Transverse colon (tissue), 4 donors: Measurements from ENCODE around the gene ETS2. TPM values are rescaled to one million over a fixed set of nuclear protein-coding genes. Genes with fewer than 3 reads are reported as not detected.
A peak's percentile ranks its signal among the peaks of the same experiment; 100 is the strongest.

Experiments
- DNase-seq: peaks from one replicate; pipeline ENCODE4 v3.0.0-alpha.2; 2019
- H3K27ac ChIP-seq, 4 donors: fragments of 200-600 bp; sonication (generic); 2 replicates each; pipeline ENCODE4 v1.5.1; 2016 to 2018; ENCODE audit warnings: inconsistent platforms in 4 of 4
- H3K27me3 ChIP-seq: fragments of 200-600 bp; sonication (generic); 2 replicates; pipeline ENCODE4 v1.5.1; 2017; ENCODE audit warnings: inconsistent platforms
- H3K36me3 ChIP-seq, 4 donors: fragments of 200-600 bp; sonication (generic); 2 replicates each; pipeline ENCODE4 v1.5.1; 2017 to 2019; ENCODE audit warnings: inconsistent platforms in 4 of 4
- H3K4me1 ChIP-seq, 4 donors: fragments of 200-600 bp; sonication (generic); 2 replicates each; pipeline ENCODE4 v1.5.1; 2017 to 2020; ENCODE audit warnings: inconsistent platforms in 4 of 4
- H3K4me3 ChIP-seq, 4 donors: fragments of 200-600 bp; sonication (generic); 1 replicate in 1 of 4; 2 replicates in 3 of 4; pipeline versions ENCODE4 v1.5.1 to v1.6.1; 2017 to 2019; ENCODE audit warnings: inconsistent platforms in 4 of 4
- H3K9me3 ChIP-seq, 2 donors: fragments of 200-600 bp; sonication (generic); 2 replicates each; pipeline ENCODE4 v1.5.1; 2017 to 2019; ENCODE audit warnings: inconsistent platforms in 2 of 2
- CTCF ChIP-seq, 5 experiments: fragments of 200-600 bp in 3 of 5; fragments of 450-650 bp in 2 of 5; sonication (generic) in 3 of 5; IDR thresholded peaks; 1 replicate in 2 of 5; 2 replicates in 3 of 5; pipeline ENCODE4 v1.5.1; 2016 to 2017; ENCODE audit warnings: antibody characterized with exemption in 5 of 5, inconsistent platforms in 3 of 5, mild to moderate bottlenecking in 2 of 5, moderate library complexity in 1 of 5
- EP300 ChIP-seq: sonication (generic); formaldehyde crosslinking; IDR thresholded peaks from one replicate; pipeline ENCODE4 v1.6.1; 2017; ENCODE audit warnings: antibody characterized with exemption, low read depth
- POLR2A ChIP-seq: fragments of 450-650 bp; IDR thresholded peaks from one replicate; pipeline ENCODE4 v1.6.1; 2016; ENCODE audit warnings: antibody characterized with exemption, mild to moderate bottlenecking, moderate library complexity
- POLR2AphosphoS5 ChIP-seq, 3 donors: sonication (generic); formaldehyde crosslinking; IDR thresholded peaks; one replicate each; pipeline ENCODE4 v1.6.1; 2016; ENCODE audit warnings: antibody characterized with exemption in 3 of 3
- WGBS, 2 donors: methylation state at CpG; one replicate each; pipeline ENCODE4 v1.1.5; 2018; ENCODE audit warnings: low coverage in 1 of 2; 5-methylcytosine and 5-hydroxymethylcytosine counted together
- in situ Hi-C, 4 donors: fragments of 200-750 bp; cut with MboI; loops; one replicate each; pipeline versions ENCODE4 v1.15.0 to v1.15.1; 2017; ENCODE audit warnings: low sequenced_read_pairs in 3 of 4, low pct_ligation_motif_present in 1 of 4, low pct_unique_long_range_greater_than_20kb in 1 of 4
- intact Hi-C: fragments of 100-400 bp; cut with DNase I; formaldehyde crosslinking; loops from one replicate; pipeline ENCODE4 v1.15.1; 2023; ENCODE audit warnings: low total_unique reads
- total RNA-seq, 4 donors: library from RNA; depleted of rRNA; stranded (reverse); fragments of >200 nt; gene quantifications; one replicate each; pipeline ENCODE4 v1.1.0, GENCODE V29; 2016

ETS2 gene
- total RNA-seq, 4 donors from 2014 or later, result 55.1 to 174 (median 127) TPM

DNA sequence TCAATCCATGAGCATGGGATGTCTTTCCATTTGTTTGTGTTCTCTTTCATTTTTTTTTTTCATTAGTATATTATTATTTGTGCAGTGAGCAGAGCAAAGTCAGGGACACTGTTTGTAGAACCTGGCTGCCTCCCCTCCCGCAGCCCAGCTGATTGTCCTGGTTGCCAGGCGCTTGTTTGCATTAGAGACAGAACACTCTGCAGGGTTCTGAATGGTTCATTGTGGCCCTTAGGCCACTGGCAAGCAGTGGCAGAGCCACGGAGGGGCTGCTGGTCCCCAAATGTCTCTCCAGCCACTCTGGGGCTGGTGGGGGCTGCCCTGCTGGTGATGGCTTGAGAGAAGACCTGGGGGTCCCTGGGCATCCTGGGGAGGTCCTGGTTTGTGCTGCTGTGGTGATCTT, 29.0 kb downstream of the ETS2 start:
- intact Hi-C loops (no loop called here), in situ Hi-C loops (no loop called here)
- Histone ChIP-seq H3K27me3 (no peaks in the 10 kb centered on the region), H3K4me1 (peaks cover 0 to 20% (median 10%) of the 10 kb centered on the region in 4 donors), H3K27ac (peak overlapping the region in 1 of 4 donors; percentile 39), H3K36me3 (no peaks in the 10 kb centered on the region), H3K9me3 (no peaks in the 10 kb centered on the region), H3K4me3 (no peak overlapping the region)
- 94% methylated on average over 3 of the region's 3 CpGs; no CpG with 5 or more reads in 1 of the 2 donors for WGBS, 2 donors
- no peak for DNase-seq
- TF ChIP-seq CTCF (IDR thresholded peaks at IDR 0.05), result no peak
- no peak for TF ChIP-seq EP300
- no peak for TF ChIP-seq POLR2A
- TF ChIP-seq POLR2AphosphoS5 (IDR thresholded peaks at IDR 0.05), result no peak

- Histone ChIP-seq H3K27ac (no peak overlapping the region), H3K36me3 (no peaks in the 10 kb centered on the region), H3K4me3 (no peak overlapping the region), H3K4me1 (peaks cover 0 to 5% (median 2%) of the 10 kb centered on the region in 4 donors), H3K9me3 (no peaks in the 10 kb centered on the region), H3K27me3 (no peaks in the 10 kb centered on the region)
- WGBS, 2 donors, result 70 to 86% methylated on average over 2 to 5 of the region's 5 CpGs
- intact Hi-C loops (no loop called here), in situ Hi-C loops (no loop called here)
- no peak for DNase-seq
- no peak for TF ChIP-seq POLR2A
- no peak for TF ChIP-seq POLR2AphosphoS5 (IDR thresholded peaks at IDR 0.05)
- no peak for TF ChIP-seq CTCF (IDR thresholded peaks at IDR 0.05)
- no peak for TF ChIP-seq EP300
Observed at GRCh38 chr21:38837806-38838461, 32.2 kb downstream of the ETS2 start.

DNA sequence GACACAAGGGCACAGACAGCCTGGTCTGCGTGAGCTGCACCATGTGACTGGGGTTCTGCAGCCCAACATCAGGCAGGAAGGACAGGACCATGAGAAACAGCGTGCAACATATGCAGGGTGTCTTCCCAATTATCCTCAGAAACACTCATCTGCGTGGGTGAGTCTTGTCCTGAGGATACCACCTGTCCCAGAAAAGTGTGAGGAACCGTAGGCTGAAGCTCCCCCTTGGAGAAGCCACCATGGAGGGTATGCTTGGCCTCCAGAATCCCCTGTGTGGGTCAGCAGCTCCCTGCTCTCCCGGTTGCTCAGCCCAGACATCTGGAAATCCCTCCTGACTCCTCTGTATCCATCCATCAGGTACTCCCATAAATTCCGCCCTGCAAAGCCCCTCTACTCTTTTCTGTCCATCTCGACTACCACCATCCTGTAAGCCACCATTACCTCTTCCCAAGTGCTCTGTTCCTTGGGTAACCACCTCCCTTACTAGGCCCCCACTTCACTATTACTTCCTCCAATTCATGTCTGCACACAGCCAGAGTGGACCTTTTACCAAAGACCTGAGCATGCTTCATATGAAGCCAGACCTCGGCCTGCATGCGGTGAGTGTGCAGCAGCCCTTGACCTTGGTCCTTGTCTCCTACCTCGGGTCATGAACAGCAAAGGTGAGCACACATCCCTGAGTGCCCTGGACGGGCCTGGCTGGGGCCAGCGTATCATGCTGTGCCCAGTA, 33.0 kb downstream of the ETS2 start:
- no peaks in the 10 kb centered on the region for H3K9me3 ChIP-seq
- WGBS, 2 donors, result 86% methylated on average over 7 to 12 of the region's 12 CpGs
- H3K27me3 ChIP-seq, result no peaks in the 10 kb centered on the region
- H3K4me1 ChIP-seq, result peaks cover 0 to 5% (median 2%) of the 10 kb centered on the region in 4 donors
- no peak overlapping the region for H3K4me3 ChIP-seq
- no peak for DNase-seq
- intact Hi-C loops, result no loop called here
- in situ Hi-C loops, result no loop called here
- no peaks in the 10 kb centered on the region for H3K36me3 ChIP-seq
- peak overlapping the region; percentile 24 to 30 (median 28) for H3K27ac ChIP-seq
- TF ChIP-seq POLR2AphosphoS5 (IDR thresholded peaks at IDR 0.05) (no peak), CTCF (IDR thresholded peaks at IDR 0.05) (no peak), POLR2A (no peak)

DNA sequence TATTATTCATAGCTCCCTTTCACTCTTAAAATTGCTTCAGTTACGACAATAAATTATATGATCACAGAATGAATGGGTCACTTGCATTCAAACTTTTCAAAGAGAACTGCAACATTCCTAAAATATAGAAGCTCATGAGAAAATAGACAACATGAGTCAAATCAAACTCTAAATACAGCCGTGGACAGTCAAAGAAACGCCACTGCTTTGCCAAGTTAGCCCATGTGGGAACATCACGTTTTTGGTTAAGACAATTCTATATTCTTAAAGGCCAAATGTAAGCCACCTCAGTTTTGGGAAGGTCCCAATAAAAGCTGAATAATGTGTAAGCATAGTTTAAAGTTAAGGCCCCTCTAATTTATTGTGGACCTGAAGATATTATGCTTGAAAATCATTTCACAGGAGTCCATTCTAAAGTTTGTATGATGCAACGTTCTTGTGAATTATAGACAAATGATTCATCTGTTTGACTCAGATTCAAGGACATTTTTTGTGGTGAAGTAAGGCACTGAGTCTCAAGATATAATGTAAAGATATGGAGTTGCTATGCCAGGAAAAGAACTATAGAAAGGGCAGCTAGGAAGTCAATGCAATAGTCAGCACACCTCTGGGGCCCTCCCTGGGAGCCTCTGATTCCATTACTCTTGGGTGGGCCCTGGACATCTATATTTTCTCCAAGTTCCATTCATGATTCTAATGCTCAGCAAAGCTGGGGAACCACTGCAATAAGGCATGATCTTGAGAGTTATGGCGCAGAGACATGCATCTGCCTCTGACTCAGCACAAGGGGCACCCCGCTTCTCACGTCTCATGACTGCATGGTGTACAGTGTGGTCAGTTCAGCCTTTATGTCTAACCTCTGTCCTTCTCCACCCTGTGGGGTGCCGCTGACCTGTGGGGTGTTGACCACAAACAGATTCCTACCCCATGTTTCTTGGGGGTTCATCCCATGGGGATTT, 33.9 kb downstream of the ETS2 start:
- no peak for DNase-seq
- in situ Hi-C loops, result no loop called here
- 76 to 82% methylated on average over 9 of the region's 9 CpGs for WGBS, 2 donors
- Histone ChIP-seq H3K27ac (peak overlapping the region; percentile 24 to 30 (median 28)), H3K36me3 (no peaks in the 10 kb centered on the region), H3K4me1 (peaks cover 0 to 5% (median 2%) of the 10 kb centered on the region in 4 donors), H3K27me3 (no peaks in the 10 kb centered on the region), H3K9me3 (no peaks in the 10 kb centered on the region), H3K4me3 (no peak overlapping the region)
- no peak for TF ChIP-seq EP300
- intact Hi-C loops, result no loop called here
